Measurements from ENCODE around the gene CCNH.

CCNH gene
- long read RNA-seq, transcript CCNH-201 (9 exons, 1,378 nt): major isoform, 137 of 155 reads
- long read RNA-seq, partial matches to known transcripts: 1 of 155 reads
- long read RNA-seq, other reads (novel, unspliced or antisense): 15 of 155 reads

DNA sequence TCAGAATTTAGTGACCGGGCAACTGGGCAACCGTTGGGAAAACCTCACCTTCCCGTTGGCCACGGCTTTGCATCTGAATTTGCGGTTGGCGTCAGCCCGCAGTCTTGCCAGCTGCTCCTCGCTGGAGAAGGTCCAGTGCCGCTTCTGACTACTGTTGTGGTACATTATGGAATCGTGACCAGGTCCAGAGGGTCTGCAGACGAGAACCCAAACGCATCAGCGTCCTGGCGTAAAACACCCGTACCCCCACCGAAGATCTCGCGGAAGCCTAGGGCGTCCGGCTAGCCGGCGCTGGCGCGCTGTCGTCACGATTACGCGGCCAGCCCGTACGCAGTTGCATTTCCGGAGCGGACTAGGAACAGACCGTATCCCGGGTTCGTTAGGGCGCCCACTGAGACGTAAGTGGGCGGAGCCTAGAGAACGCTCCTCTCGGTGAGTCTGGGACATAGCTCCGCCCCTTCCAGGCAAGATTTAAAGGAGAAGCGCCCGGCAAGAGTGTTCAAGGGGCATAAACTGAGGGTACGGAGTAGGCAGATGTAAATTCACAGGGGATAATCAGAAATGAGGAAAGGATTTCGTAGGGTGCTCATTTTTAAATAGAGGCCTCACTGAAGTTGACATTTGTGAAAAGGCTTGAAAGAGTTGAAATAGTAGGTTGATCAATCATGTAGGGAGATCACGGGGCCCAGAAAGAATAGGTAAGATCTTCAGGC, at the start of gene CCNH:
CCNH (minus strand) TSS at position 301 of the 713 bp plus-strand sequence; CDS start at position 165, 136 bp downstream.
- peak within 1 kb of the TSS; percentile 76 for H3K4me3 ChIP-seq (replicated peaks; ENCODE audit: insufficient read depth, low read length)

DNA sequence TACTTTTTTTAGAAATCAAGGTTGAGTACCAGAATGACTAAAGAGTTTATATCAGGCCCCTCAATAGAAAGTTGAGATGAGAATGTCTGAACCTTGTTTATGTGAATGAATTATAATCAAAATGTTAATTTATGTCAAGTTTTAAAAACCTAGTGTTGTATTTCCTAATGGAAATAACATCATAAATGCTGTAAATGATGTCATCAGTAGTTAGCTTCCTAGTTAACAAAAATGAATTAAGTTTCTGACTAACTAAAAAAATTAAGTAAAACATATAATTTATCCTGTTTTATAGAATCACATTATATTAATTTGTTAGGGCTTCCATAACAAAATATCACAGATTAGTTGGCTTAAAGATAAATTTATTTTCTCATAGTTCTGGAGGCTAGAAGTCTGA, 45.0 kb upstream of the CCNH start:
- no peak for TF ChIP-seq POLR2AphosphoS5 (IDR thresholded peaks at IDR 0.05; ENCODE audit: low read depth)
- no peak for TF ChIP-seq SPI1 (IDR thresholded peaks at IDR 0.05; ENCODE audit: borderline replicate concordance, low read depth)
- TF ChIP-seq, protein P1, sequence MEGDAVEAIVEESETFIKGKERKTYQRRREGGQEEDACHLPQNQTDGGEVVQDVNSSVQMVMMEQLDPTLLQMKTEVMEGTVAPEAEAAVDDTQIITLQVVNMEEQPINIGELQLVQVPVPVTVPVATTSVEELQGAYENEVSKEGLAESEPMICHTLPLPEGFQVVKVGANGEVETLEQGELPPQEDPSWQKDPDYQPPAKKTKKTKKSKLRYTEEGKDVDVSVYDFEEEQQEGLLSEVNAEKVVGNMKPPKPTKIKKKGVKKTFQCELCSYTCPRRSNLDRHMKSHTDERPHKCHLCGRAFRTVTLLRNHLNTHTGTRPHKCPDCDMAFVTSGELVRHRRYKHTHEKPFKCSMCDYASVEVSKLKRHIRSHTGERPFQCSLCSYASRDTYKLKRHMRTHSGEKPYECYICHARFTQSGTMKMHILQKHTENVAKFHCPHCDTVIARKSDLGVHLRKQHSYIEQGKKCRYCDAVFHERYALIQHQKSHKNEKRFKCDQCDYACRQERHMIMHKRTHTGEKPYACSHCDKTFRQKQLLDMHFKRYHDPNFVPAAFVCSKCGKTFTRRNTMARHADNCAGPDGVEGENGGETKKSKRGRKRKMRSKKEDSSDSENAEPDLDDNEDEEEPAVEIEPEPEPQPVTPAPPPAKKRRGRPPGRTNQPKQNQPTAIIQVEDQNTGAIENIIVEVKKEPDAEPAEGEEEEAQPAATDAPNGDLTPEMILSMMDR (IDR thresholded peaks at IDR 0.05; ENCODE audit: insufficient read depth, low read length): no peak
- TF ChIP-seq, protein P2, sequence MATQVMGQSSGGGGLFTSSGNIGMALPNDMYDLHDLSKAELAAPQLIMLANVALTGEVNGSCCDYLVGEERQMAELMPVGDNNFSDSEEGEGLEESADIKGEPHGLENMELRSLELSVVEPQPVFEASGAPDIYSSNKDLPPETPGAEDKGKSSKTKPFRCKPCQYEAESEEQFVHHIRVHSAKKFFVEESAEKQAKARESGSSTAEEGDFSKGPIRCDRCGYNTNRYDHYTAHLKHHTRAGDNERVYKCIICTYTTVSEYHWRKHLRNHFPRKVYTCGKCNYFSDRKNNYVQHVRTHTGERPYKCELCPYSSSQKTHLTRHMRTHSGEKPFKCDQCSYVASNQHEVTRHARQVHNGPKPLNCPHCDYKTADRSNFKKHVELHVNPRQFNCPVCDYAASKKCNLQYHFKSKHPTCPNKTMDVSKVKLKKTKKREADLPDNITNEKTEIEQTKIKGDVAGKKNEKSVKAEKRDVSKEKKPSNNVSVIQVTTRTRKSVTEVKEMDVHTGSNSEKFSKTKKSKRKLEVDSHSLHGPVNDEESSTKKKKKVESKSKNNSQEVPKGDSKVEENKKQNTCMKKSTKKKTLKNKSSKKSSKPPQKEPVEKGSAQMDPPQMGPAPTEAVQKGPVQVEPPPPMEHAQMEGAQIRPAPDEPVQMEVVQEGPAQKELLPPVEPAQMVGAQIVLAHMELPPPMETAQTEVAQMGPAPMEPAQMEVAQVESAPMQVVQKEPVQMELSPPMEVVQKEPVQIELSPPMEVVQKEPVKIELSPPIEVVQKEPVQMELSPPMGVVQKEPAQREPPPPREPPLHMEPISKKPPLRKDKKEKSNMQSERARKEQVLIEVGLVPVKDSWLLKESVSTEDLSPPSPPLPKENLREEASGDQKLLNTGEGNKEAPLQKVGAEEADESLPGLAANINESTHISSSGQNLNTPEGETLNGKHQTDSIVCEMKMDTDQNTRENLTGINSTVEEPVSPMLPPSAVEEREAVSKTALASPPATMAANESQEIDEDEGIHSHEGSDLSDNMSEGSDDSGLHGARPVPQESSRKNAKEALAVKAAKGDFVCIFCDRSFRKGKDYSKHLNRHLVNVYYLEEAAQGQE (IDR thresholded peaks at IDR 0.05; ENCODE audit: insufficient replicate concordance, low read depth): no peak
- no peak for TF ChIP-seq GABPA (IDR thresholded peaks at IDR 0.05; ENCODE audit: low read depth)
- H3K27me3 ChIP-seq (ENCODE audit: insufficient read depth, poor library complexity, severe bottlenecking): no peaks in the 10 kb centered on the region
- no peak for DNase-seq (ENCODE audit: low read depth in 1 of 2, low spot score in 1 of 2)
- H3K4me3 ChIP-seq (replicated peaks; ENCODE audit: insufficient read depth, low read length): no peak overlapping the region
- H3K27ac ChIP-seq (replicated peaks): no peak overlapping the region

More for the DNA sequence above, at the start of gene CCNH:
- TF ChIP-seq SPI1 (IDR thresholded peaks at IDR 0.05; ENCODE audit: borderline replicate concordance, low read depth): no peak; the same call in 1 of the 2 replicates
- peak; percentile 60 for TF ChIP-seq POLR2AphosphoS5 (IDR thresholded peaks at IDR 0.05; ENCODE audit: low read depth)
- peak; percentile 72 to 92 for DNase-seq (ENCODE audit: low read depth in 1 of 2, low spot score in 1 of 2)
- no peaks in the 10 kb centered on the region for H3K27me3 ChIP-seq (ENCODE audit: insufficient read depth, poor library complexity, severe bottlenecking)
- H3K27ac ChIP-seq (replicated peaks): peak within 1 kb of the TSS; percentile 86

DNA sequence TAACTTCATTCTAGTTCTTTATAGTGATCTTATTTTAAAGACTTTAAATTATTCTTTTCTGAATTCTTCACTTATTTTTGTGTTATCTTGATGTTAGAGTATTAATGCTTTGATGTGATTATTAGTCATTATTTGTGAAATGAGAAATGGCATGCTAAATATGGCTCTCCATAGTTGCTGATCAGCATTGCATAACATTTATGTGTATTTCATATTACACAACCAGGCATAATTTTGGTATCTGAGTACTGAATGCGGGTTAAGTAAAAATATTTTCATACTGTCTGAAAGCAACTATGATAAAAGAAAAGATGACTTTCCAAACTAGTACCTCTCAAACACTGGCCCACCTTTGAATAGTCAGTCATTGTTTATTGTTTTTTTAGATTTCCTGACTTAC, 41.1 kb upstream of the CCNH start:
- no peak for DNase-seq (ENCODE audit: low read depth in 1 of 2, low spot score in 1 of 2)
- TF ChIP-seq POLR2AphosphoS5 (IDR thresholded peaks at IDR 0.05; ENCODE audit: low read depth) (no peak), SPI1 (IDR thresholded peaks at IDR 0.05; ENCODE audit: borderline replicate concordance, low read depth) (no peak), GABPA (IDR thresholded peaks at IDR 0.05; ENCODE audit: low read depth) (no peak)
- TF ChIP-seq, protein P1 (IDR thresholded peaks at IDR 0.05; ENCODE audit: insufficient read depth, low read length): no peak
- TF ChIP-seq, protein P2 (IDR thresholded peaks at IDR 0.05; ENCODE audit: insufficient replicate concordance, low read depth): no peak
- no peak overlapping the region for H3K4me3 ChIP-seq (replicated peaks; ENCODE audit: insufficient read depth, low read length)
- no peaks in the 10 kb centered on the region for H3K27me3 ChIP-seq (ENCODE audit: insufficient read depth, poor library complexity, severe bottlenecking)
- no peak overlapping the region for H3K27ac ChIP-seq (replicated peaks)

DNA sequence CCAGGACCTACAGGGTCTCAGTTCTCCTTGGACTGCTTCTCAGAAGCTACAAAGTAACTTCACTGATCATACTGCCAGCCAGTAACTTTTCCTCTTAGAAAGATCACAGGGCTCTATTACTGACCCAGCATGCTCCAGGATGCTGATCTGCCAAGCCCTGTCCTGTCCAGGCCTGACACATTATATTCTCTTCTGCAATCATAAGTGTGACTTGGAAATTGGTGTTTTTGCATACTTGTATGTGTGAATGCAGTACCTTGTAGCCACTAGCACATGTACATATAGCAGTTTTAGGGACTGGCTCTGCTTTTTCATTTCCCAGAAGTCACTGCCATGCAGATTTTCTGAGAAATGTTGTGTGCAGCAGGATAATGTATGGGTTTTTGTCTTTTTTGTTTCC, 40.1 kb upstream of the CCNH start:
- Histone ChIP-seq H3K4me3 (replicated peaks; ENCODE audit: insufficient read depth, low read length) (no peak overlapping the region), H3K27me3 (ENCODE audit: insufficient read depth, poor library complexity, severe bottlenecking) (no peaks in the 10 kb centered on the region), H3K27ac (replicated peaks) (no peak overlapping the region)
- TF ChIP-seq SPI1 (IDR thresholded peaks at IDR 0.05; ENCODE audit: borderline replicate concordance, low read depth): no peak
- TF ChIP-seq, protein P2 (IDR thresholded peaks at IDR 0.05; ENCODE audit: insufficient replicate concordance, low read depth): no peak
- no peak for DNase-seq (ENCODE audit: low read depth in 1 of 2, low spot score in 1 of 2)

Measured in HL-60 (cell line).